HUES48 (cell line): ENCODE data around the gene NUDT21.
"Not testable (repeated sequence)": the region's sequence is repeated elsewhere in the genome, so short reads cannot be mapped to it uniquely, and the experiment has no call there.

ENCODE experiments used
- H3K27ac ChIP-seq: one replicate; pipeline ENCODE4 v1.7.0; 2013; ENCODE audit warnings: low read depth, low read length, inconsistent platforms
- H3K27me3 ChIP-seq: 2 replicates; pipeline ENCODE4 v1.6.1; 2013; ENCODE audit warnings: mild to moderate bottlenecking, low read length; ENCODE audit not compliant: control insufficient read depth, insufficient read depth
- H3K36me3 ChIP-seq: 2 replicates; pipeline ENCODE4 v1.6.1; 2013; ENCODE audit warnings: low read length; ENCODE audit not compliant: control insufficient read depth, insufficient read depth
- H3K4me1 ChIP-seq: 2 replicates; pipeline ENCODE4 v1.6.1; 2013; ENCODE audit warnings: mild to moderate bottlenecking, low read length; ENCODE audit not compliant: control insufficient read depth, insufficient read depth
- H3K4me3 ChIP-seq: 2 replicates; pipeline ENCODE4 v1.5.1; 2013; ENCODE audit warnings: mild to moderate bottlenecking, low read depth, low read length
- H3K9ac ChIP-seq: 2 replicates; pipeline ENCODE4 v1.6.1; 2013; ENCODE audit warnings: mild to moderate bottlenecking, low read depth, low read length, moderate library complexity
- H3K9me3 ChIP-seq: 2 replicates; pipeline ENCODE4 v1.6.1; 2013; ENCODE audit warnings: low read length; ENCODE audit not compliant: control insufficient read depth, insufficient read depth

The NUDT21 gene

DNA sequence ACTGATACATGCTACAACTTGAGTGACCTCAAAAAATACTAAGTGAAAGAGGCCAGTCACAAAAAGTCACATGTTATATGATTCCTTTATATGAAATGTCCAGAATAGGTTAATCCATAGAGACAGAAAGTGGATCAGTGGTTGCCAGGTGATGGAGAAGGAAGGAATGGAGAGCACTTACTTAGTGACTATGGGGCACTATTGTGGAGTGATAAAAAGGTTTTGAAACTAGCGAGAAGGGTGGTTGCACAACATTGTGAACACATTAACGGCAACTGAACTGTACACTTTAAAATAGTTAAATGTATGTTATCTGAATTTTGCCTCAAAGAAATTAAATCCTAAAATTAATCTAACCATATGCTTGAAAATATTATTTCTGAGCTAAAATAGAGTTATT is 51.6 kb downstream of the NUDT21 start:
- peaks cover 36% of the 10 kb centered on the region for H3K36me3 ChIP-seq

DNA sequence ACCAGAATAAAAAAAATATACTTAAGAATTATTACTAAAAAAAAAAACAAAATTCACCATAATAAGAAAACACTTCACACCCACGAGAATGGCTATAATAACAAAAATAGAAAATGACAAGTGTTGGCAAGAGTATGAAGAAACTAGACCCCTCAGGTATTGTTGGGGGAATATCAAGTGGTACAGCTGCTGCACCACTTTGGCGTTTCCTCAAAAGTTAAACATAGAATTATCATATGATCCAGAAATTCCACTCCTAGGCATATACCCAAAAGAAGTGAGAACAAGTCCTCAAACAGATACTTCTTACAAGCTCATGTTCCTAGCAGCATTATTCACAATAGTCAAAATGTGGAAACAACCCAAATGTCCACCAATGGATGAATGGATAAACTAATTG is 52.1 kb downstream of the NUDT21 start:
- Histone ChIP-seq H3K36me3 (peaks cover 32% of the 10 kb centered on the region), H3K27me3 (no peaks in the 10 kb centered on the region), H3K27ac (no peak overlapping the region), H3K4me3 (no peak overlapping the region), H3K4me1 (no peaks in the 10 kb centered on the region), H3K9ac (no peak overlapping the region), H3K9me3 (no peaks in the 10 kb centered on the region)

More for the DNA sequence above, 51.6 kb downstream of the NUDT21 start:
- Histone ChIP-seq H3K4me1 (no peaks in the 10 kb centered on the region), H3K9ac (no peak overlapping the region), H3K27me3 (no peaks in the 10 kb centered on the region), H3K9me3 (no peaks in the 10 kb centered on the region), H3K27ac (no peak overlapping the region), H3K4me3 (no peak overlapping the region)

- H3K9ac ChIP-seq, H3K27ac ChIP-seq, H3K4me1 ChIP-seq, H3K9me3 ChIP-seq, H3K27me3 ChIP-seq, H3K4me3 ChIP-seq: not testable (repeated sequence)
- H3K36me3 ChIP-seq, result peaks cover 13% of the 10 kb centered on the region; the same call in 1 of the 2 replicates
Observed at GRCh38 chr16:56396724-56397123, 54.4 kb downstream of the NUDT21 start.

- no peak overlapping the region for H3K9ac ChIP-seq
- H3K4me3 ChIP-seq, result no peak overlapping the region
- no peak overlapping the region for H3K27ac ChIP-seq
- no peaks in the 10 kb centered on the region for H3K27me3 ChIP-seq
- no peaks in the 10 kb centered on the region for H3K4me1 ChIP-seq
- peaks cover 4% of the 10 kb centered on the region for H3K9me3 ChIP-seq
- peaks cover 21% of the 10 kb centered on the region for H3K36me3 ChIP-seq
Observed at GRCh38 chr16:56389554-56389953, 61.6 kb downstream of the NUDT21 start.

DNA sequence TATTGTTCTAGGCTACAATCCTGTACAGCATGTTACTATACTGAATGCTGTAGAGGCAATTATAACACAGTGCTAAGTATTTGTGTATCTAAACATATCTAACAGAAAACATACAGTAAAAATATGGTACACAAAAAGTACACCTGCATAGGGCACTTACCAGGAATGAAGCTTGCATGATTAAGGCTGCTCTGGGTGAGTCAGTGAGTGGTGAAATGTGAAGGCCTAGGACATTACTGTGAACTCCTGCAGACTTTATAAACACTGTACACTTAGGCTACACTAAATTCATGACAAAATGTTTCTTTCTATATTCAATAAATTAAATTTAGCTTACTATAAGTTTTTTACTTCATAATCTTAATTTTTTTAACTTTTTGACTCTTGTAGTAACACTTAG is 62.9 kb downstream of the NUDT21 start:
- H3K36me3 ChIP-seq, result peaks cover 21% of the 10 kb centered on the region
- peaks cover 4% of the 10 kb centered on the region for H3K9me3 ChIP-seq
- no peak overlapping the region for H3K9ac ChIP-seq
- H3K27ac ChIP-seq, result no peak overlapping the region
- H3K27me3 ChIP-seq, result no peaks in the 10 kb centered on the region
- H3K4me1 ChIP-seq, result no peaks in the 10 kb centered on the region
- no peak overlapping the region for H3K4me3 ChIP-seq

- H3K36me3 ChIP-seq, result peaks cover 21% of the 10 kb centered on the region
Observed at GRCh38 chr16:56387396-56387795, 63.7 kb downstream of the NUDT21 start.

GRCh38 chr16:56384074-56384721 is 66.9 kb downstream of the NUDT21 start:
- H3K9me3 ChIP-seq, result peaks cover 13% of the 10 kb centered on the region
- H3K27ac ChIP-seq, result no peak overlapping the region
- H3K4me1 ChIP-seq, result no peaks in the 10 kb centered on the region
- no peaks in the 10 kb centered on the region for H3K27me3 ChIP-seq
- no peak overlapping the region for H3K9ac ChIP-seq
- H3K36me3 ChIP-seq, result peaks cover 28% of the 10 kb centered on the region
- no peak overlapping the region for H3K4me3 ChIP-seq

More at GRCh38 chr16:56387396-56387795, 63.7 kb downstream of the NUDT21 start:
- no peaks in the 10 kb centered on the region for H3K4me1 ChIP-seq
- no peak overlapping the region for H3K27ac ChIP-seq
- no peaks in the 10 kb centered on the region for H3K27me3 ChIP-seq
- H3K9me3 ChIP-seq, result peaks cover 4% of the 10 kb centered on the region
- H3K4me3 ChIP-seq, result no peak overlapping the region
- no peak overlapping the region for H3K9ac ChIP-seq

DNA sequence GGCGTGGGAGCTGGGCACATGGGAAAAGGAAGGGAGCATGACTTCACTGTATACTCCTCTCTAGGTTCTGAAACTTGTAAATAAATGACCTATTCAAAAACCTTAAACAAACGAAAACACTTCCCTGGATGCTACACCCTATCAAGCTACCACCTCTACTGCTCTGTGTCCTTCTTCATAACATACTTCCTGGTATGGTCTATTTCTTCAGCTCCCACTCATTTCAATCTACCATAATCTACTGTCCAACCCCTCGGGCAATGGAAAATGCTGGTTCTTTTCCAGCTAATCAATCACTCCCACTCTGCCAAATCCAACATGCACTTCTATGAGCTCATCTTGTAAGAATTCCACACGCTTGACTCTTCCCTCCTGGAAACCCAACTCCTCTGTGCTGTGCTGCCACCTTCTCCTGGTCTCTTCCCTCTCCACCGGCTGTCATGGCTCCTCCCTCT is 68.2 kb downstream of the NUDT21 start:
- Histone ChIP-seq H3K27me3 (no peaks in the 10 kb centered on the region), H3K36me3 (peaks cover 20% of the 10 kb centered on the region; the same call in 1 of the 2 replicates), H3K4me3 (no peak overlapping the region), H3K9me3 (peaks cover 13% of the 10 kb centered on the region), H3K9ac (no peak overlapping the region), H3K4me1 (no peaks in the 10 kb centered on the region), H3K27ac (no peak overlapping the region)

- Histone ChIP-seq H3K9me3 (peaks cover 13% of the 10 kb centered on the region), H3K4me1 (no peaks in the 10 kb centered on the region), H3K4me3 (no peak overlapping the region), H3K9ac (no peak overlapping the region), H3K27me3 (no peaks in the 10 kb centered on the region), H3K36me3 (peaks cover 18% of the 10 kb centered on the region; the same call in 1 of the 2 replicates), H3K27ac (no peak overlapping the region)
Observed at GRCh38 chr16:56382459-56382858, 68.7 kb downstream of the NUDT21 start.

GRCh38 chr16:56380778-56381485 is 70.2 kb downstream of the NUDT21 start:
- H3K9ac ChIP-seq, H3K27ac ChIP-seq, H3K4me1 ChIP-seq, H3K4me3 ChIP-seq, H3K27me3 ChIP-seq: not testable (repeated sequence)
- peaks cover 13% of the 10 kb centered on the region for H3K9me3 ChIP-seq
- H3K36me3 ChIP-seq, result peaks cover 17% of the 10 kb centered on the region; the same call in 1 of the 2 replicates
